ENCODE data around the gene IFNL1.

The IFNL1 gene

Small RNA genes lying within 50 kb of the gene (small RNA-seq; reads per million reads assigned to genes)
- gene AC011445.2 (ENCODE audit: low read depth): 1.2 reads per million
